Activated CD4-positive, alpha-beta T cell treated with anti-CD3 and anti-CD28 coated beads, Interleukin-2, amount 10 ng/mL, durations not matched to agents 7 days and 5 days (primary cell): ENCODE data around the gene TTC6. TPM values are rescaled to one million over a fixed set of nuclear protein-coding genes. Genes with fewer than 3 reads are reported as not detected.

Experiments used
- CTCF ChIA-PET: fragments of 350-600 bp; sonication (Branson Sonifier 250); formaldehyde crosslinking; loops from one replicate; lab custom pipeline; 2021; ENCODE audit warnings: antibody characterized with exemption; lab: Charles Lee
- POLR2A ChIA-PET: fragments of 350-600 bp; sonication (Branson Sonifier 250); formaldehyde crosslinking; loops from one replicate; lab custom pipeline; 2021; ENCODE audit warnings: antibody characterized with exemption; lab: Charles Lee
- DNase-seq: peaks from one replicate; pipeline ENCODE4 v3.0.0-alpha.2; 2020
- H3K27ac Mint-ChIP-seq: one replicate; pipeline ENCODE4 v1.8.0; 2021; ENCODE audit warnings: mild to moderate bottlenecking, moderate library complexity, mixed read lengths
- H3K27me3 Mint-ChIP-seq: one replicate; pipeline ENCODE4 v1.8.0; 2021; ENCODE audit warnings: mixed read lengths
- H3K36me3 Mint-ChIP-seq: one replicate; pipeline ENCODE4 v1.8.0; 2021; ENCODE audit warnings: low read depth, mixed read lengths
- H3K4me1 Mint-ChIP-seq: one replicate; pipeline ENCODE4 v1.8.0; 2021; ENCODE audit warnings: mixed read lengths
- H3K4me3 Mint-ChIP-seq: one replicate; pipeline ENCODE4 v1.8.0; 2021; ENCODE audit warnings: mild to moderate bottlenecking, moderate library complexity, mixed read lengths
- H3K9me3 Mint-ChIP-seq: one replicate; pipeline ENCODE4 v1.8.0; 2021; ENCODE audit warnings: mixed read lengths
- total RNA-seq, 2 experiments: library from RNA; stranded (reverse); gene quantifications; one replicate each; pipeline ENCODE4 v1.2.3, GENCODE V29; 2021

Gene TTC6
- total RNA-seq, 2 experiments from 2014 or later, result not detected

DNA sequence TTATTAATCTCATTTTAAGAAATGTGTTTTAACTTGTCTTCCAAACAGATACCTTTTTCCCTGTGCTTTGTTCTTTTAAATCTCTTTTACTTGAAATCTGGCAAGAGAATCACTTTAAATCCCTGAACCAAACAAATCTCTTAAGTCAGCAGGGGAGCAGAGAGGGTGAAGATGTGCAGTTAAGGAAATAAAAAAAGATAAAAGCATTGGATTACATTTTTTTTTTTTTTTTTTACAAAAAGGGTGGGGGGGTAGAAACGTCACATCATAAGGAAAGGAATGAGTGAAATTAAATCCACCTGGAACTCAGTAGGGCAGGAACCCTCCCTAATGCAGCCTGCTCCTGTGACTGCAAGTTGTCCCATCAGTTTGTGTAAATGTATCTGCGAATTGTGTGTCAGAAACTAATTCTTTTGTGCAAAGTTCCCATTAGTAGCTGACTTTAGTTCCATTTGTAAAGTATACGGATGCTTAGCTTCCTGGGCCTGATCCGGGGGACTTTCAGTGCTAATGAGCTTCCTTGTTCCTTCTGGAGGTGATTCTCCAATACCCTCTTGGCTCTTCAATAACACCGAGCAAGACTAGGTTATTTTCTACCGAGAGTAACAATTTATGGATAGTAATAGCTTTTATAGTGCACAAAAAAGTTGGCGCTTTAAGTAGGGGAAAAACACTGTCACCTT, 1.5 kb downstream of the TTC6 start:
- POLR2A ChIA-PET, result no interaction called here

GRCh38 chr14:37597538-37597913, 2.1 kb downstream of the TTC6 start:
- H3K4me1 Mint-ChIP-seq, result peaks cover 9% of the 10 kb centered on the region
- DNase-seq, result no peak
- no peak overlapping the region for H3K27ac Mint-ChIP-seq
- H3K27me3 Mint-ChIP-seq, result peaks cover 77% of the 10 kb centered on the region
- peaks cover 7% of the 10 kb centered on the region for H3K9me3 Mint-ChIP-seq
- ChIA-PET CTCF (no interaction called here), POLR2A (no interaction called here)
- H3K36me3 Mint-ChIP-seq, result peaks cover 9% of the 10 kb centered on the region
- H3K4me3 Mint-ChIP-seq, result no peak overlapping the region

More for the DNA sequence above, 1.5 kb downstream of the TTC6 start:
- no peak for DNase-seq
- Mint-ChIP-seq H3K27ac (no peak overlapping the region), H3K27me3 (peaks cover 79% of the 10 kb centered on the region), H3K9me3 (peaks cover 7% of the 10 kb centered on the region), H3K4me3 (no peak overlapping the region), H3K4me1 (peaks cover 9% of the 10 kb centered on the region), H3K36me3 (peaks cover 9% of the 10 kb centered on the region)
- CTCF ChIA-PET, result no interaction called here

GRCh38 chr14:37597914-37598746, 2.7 kb downstream of the TTC6 start:
- no peak for DNase-seq
- CTCF ChIA-PET, result no interaction called here
- H3K4me3 Mint-ChIP-seq, result no peak overlapping the region
- H3K9me3 Mint-ChIP-seq, result peaks cover 7% of the 10 kb centered on the region
- H3K27ac Mint-ChIP-seq, result no peak overlapping the region
- H3K36me3 Mint-ChIP-seq, result peaks cover 9% of the 10 kb centered on the region
- POLR2A ChIA-PET, result no interaction called here
- H3K4me1 Mint-ChIP-seq, result peaks cover 9% of the 10 kb centered on the region
- H3K27me3 Mint-ChIP-seq, result peaks cover 77% of the 10 kb centered on the region

DNA sequence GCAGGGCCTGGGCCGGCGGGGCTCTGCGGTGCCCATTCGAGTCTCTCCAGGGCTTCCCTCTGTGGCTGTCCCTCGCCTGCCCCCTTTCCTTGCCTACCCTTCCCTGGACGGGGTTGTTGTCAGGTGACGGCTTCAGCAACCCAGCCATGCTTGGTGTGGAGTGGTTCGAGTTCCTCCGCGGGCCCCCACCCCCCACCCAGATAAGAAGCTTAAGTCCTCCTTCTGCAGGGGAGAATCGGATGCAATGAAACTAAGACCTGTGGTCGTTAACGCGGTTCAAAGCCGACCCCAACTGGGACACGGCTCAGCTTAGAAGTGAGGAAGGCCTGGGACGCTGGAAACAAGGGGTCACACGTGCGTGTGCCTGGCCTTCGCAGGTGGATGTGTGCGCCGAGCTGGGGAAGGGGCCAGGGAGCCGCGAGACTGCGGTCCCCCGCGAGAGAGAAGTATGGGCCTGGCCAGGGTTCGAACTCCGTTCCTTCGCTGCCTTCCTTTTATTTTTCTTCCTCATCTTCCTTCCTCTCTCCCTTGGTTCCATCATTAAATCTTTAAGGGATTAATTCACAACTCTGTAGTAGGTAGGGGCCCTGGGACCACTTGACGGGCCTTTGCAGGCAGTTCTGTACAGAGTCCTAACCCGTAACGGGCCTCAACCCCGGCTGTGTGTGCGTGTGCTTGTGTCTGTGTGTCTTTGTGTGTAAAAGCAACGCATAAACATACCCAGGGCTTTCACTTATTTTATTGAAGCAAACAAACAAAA, 3.5 kb downstream of the TTC6 start:
- H3K9me3 Mint-ChIP-seq, result peaks cover 6% of the 10 kb centered on the region
- H3K27ac Mint-ChIP-seq, result peak overlapping the region; percentile 57
- H3K4me1 Mint-ChIP-seq, result peaks cover 9% of the 10 kb centered on the region
- peaks cover 73% of the 10 kb centered on the region for H3K27me3 Mint-ChIP-seq
- peaks cover 9% of the 10 kb centered on the region for H3K36me3 Mint-ChIP-seq
- POLR2A ChIA-PET, result no interaction called here
- CTCF ChIA-PET, result interaction anchor here (0.6 kb wide), 1 partner anchor 906 kb away, joined by 3 read pairs; no protein-coding TSS in a partner anchor
- DNase-seq, result no peak
- peak overlapping the region; percentile 32 for H3K4me3 Mint-ChIP-seq

DNA sequence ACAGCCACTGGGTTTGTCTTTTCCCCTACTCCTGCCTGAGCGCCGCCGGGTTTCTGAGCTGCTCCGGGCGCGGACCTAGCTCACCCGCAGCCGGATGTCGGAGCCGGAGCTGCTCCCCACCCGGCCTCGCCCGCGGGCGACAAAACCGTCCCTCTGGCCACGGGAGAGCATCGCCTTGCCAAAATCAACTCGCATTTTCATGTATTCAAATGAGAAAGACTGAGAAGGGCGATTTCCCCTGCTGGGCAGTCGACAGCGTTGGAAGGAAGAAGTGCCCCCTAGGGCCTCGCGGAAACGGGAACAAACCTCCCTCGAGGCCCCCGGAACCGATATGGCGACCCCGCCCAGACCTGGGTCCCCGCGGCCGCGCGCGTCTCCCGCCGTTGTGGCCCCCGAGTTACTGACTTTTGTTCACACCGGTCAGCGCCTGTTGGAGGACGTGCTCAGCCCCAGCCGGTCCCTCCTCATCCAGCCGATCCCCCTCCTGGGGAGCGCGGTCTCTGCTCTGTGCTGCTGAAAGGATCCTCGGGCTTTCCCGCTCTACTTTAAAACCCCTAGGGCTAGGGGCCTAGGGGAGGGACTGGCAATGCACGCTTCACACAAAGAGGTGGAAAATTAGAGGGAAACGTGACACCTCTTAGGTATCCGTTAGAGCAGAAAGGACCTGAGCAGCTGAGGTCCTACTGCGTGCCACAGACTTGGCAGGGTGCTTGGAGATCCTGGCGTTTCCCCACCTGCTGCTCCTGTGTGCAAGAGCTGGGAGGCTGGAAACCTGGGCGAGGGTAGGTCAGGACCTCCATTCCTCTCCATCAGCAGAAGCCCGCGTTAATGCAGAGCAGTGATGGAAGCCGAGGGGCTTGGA, 4.3 kb downstream of the TTC6 start:
- no peak overlapping the region for H3K27ac Mint-ChIP-seq
- peaks cover 3% of the 10 kb centered on the region for H3K9me3 Mint-ChIP-seq
- peaks cover 5% of the 10 kb centered on the region for H3K4me1 Mint-ChIP-seq
- H3K27me3 Mint-ChIP-seq, result peaks cover 68% of the 10 kb centered on the region
- H3K36me3 Mint-ChIP-seq, result peaks cover 5% of the 10 kb centered on the region
- POLR2A ChIA-PET, result no interaction called here
- CTCF ChIA-PET, result no interaction called here
- DNase-seq, result no peak
- no peak overlapping the region for H3K4me3 Mint-ChIP-seq

GRCh38 chr14:37600880-37601741, 5.7 kb downstream of the TTC6 start:
- ChIA-PET CTCF (interaction anchor here (0.6 kb wide), 1 partner anchor 168 kb away, joined by 3 read pairs; no protein-coding TSS in a partner anchor), POLR2A (no interaction called here)
- Mint-ChIP-seq H3K27me3 (peaks cover 61% of the 10 kb centered on the region), H3K36me3 (peaks cover 5% of the 10 kb centered on the region), H3K27ac (no peak overlapping the region), H3K4me3 (no peak overlapping the region), H3K9me3 (peaks cover 3% of the 10 kb centered on the region), H3K4me1 (peaks cover 3% of the 10 kb centered on the region)
- no peak for DNase-seq

GRCh38 chr14:37601865-37602264, 6.4 kb downstream of the TTC6 start:
- Mint-ChIP-seq H3K9me3 (peaks cover 3% of the 10 kb centered on the region), H3K36me3 (peaks cover 5% of the 10 kb centered on the region), H3K27ac (no peak overlapping the region), H3K4me3 (no peak overlapping the region), H3K4me1 (no peaks in the 10 kb centered on the region), H3K27me3 (peaks cover 54% of the 10 kb centered on the region)
- no peak for DNase-seq
- ChIA-PET POLR2A (no interaction called here), CTCF (no interaction called here)

DNA sequence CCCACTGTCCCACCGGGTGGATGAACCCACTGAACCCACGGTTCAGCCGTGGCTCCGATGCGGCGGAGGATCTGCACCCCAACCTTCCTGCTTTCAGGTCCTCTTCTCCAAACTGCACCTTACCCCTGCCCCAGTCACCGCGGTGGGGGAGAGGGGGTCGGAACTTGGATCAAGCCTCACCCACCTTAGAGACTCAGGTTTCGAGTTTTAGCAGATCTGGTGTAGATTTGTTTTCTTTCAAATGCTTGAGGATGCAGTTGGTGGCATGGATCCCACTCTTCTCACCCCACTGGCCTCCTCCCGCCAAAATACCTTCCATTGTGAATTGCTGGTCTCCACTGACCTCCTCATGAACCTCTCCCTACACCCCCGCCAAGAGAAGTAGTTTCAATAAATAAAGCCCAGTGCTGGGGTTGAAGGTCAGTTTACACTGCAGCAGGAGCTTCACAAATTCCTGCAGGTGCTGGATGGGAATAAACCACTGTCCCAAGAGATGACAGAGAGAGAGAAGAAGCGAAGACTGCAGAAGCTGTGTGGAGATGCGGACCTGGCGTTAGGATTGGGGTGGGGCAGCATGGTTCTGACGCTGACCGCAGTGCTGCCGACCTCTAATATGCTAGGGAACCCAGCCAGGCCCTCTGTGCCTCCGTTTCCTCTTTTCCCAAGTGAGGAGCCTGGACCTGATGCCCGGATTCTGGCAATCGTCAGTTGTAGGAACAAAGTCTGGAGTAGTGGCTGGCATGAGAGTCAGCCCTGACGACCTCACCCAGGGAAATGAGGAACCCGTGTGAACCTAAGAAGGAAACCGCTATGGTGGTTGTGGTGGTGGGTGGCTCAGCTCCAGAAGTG, 7.4 kb downstream of the TTC6 start:
- Mint-ChIP-seq H3K4me3 (no peak overlapping the region), H3K9me3 (no peaks in the 10 kb centered on the region), H3K27me3 (peaks cover 46% of the 10 kb centered on the region), H3K27ac (no peak overlapping the region), H3K36me3 (peaks cover 5% of the 10 kb centered on the region), H3K4me1 (no peaks in the 10 kb centered on the region)
- no peak for DNase-seq
- POLR2A ChIA-PET, result no interaction called here
- CTCF ChIA-PET, result interaction anchor here (0.6 kb wide), 1 partner anchor 10 kb away, joined by 3 read pairs; no protein-coding TSS in a partner anchor

DNA sequence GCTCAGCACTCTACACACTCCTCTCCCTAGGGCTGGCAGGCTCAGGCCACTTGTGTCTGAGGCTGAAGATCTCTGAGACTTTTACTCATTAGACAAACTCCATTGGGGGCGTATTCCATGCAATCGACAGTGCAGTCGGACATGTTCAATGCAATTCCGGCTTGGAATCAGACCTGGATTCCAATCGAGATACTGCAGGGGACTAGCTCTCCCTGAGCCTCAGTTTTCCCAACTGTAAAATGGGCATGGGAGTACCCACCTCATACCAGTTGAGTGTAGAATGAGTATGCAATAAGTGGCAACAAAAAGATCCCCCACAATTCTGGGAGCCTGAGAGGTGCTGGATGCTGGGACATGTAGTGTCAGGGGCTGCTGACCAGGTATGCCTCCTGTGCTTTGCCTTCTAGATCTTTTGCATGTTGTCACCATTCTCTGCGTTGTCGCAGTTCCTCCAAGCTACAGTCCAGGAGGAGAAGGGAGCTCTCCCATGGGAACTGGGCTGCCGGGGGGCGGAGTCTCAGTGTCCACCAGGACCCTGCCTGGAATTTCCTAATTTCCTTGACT, 8.3 kb downstream of the TTC6 start:
- H3K4me3 Mint-ChIP-seq, result no peak overlapping the region
- H3K27ac Mint-ChIP-seq, result no peak overlapping the region
- H3K4me1 Mint-ChIP-seq, result no peaks in the 10 kb centered on the region
- H3K9me3 Mint-ChIP-seq, result no peaks in the 10 kb centered on the region
- DNase-seq, result no peak
- H3K27me3 Mint-ChIP-seq, result peaks cover 40% of the 10 kb centered on the region
- ChIA-PET POLR2A (no interaction called here), CTCF (no interaction called here)
- H3K36me3 Mint-ChIP-seq, result peaks cover 4% of the 10 kb centered on the region

DNA sequence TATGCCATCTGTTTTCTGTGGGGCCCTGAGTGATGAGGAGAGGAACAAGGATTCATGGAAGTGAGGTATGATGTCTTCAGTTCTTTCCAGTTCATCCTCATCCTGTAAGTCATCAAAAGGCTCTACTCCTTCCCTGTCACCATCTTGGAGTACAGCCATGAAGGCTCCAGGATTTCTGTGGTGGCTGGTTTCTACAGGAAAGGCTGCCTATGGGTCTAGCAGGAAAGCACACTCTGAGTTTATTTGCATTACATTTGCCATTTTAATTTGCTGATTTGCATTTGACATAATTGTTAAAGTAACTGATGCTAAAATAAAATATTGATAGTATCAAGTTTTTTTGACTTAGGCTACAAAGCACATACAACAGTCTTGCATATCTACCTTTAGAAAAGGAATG, 11.2 kb downstream of the TTC6 start:
- Mint-ChIP-seq H3K4me1 (no peaks in the 10 kb centered on the region), H3K36me3 (peaks cover 2% of the 10 kb centered on the region), H3K4me3 (no peak overlapping the region), H3K27me3 (peaks cover 21% of the 10 kb centered on the region), H3K9me3 (peaks cover 6% of the 10 kb centered on the region), H3K27ac (no peak overlapping the region)
- ChIA-PET CTCF (no interaction called here), POLR2A (no interaction called here)
- no peak for DNase-seq

GRCh38 chr14:37608649-37609048, 13.2 kb downstream of the TTC6 start:
- no peaks in the 10 kb centered on the region for H3K4me1 Mint-ChIP-seq
- ChIA-PET CTCF (no interaction called here), POLR2A (no interaction called here)
- H3K4me3 Mint-ChIP-seq, result no peak overlapping the region
- no peak for DNase-seq
- no peak overlapping the region for H3K27ac Mint-ChIP-seq
- peaks cover 2% of the 10 kb centered on the region for H3K36me3 Mint-ChIP-seq
- peaks cover 12% of the 10 kb centered on the region for H3K9me3 Mint-ChIP-seq
- peaks cover 9% of the 10 kb centered on the region for H3K27me3 Mint-ChIP-seq
